Measurements from ENCODE around the gene GRAMD1A.
A peak's percentile ranks its signal among the peaks of the same experiment; 100 is the strongest.
"Not testable (repeated sequence)": the region's sequence is repeated elsewhere in the genome, so short reads cannot be mapped to it uniquely, and the experiment has no call there.

The GRAMD1A gene

GRCh38 chr19:35038623-35039512, 38.7 kb downstream of the GRAMD1A start:
- DNase-seq = peak; percentile 37

GRCh38 chr19:35039881-35040825, 40.0 kb downstream of the GRAMD1A start:
- DNase-seq = no peak

- DNase-seq = no peak
These were observed 40.9 kb downstream of the GRAMD1A start for GRCh38 chr19:35040826-35041547.

GRCh38 chr19:35041548-35042055, 41.5 kb downstream of the GRAMD1A start, which contains the start of gene HPN:
HPN (plus strand) TSS chr19:35041721; CDS start chr19:35042507, 786 bp downstream.
- DNase-seq = no peak

- no peak for DNase-seq
These were observed 42.1 kb downstream of the GRAMD1A start for GRCh38 chr19:35042056-35042730.

- DNase-seq = no peak
These were observed 43.0 kb downstream of the GRAMD1A start for GRCh38 chr19:35042954-35043604.

- no peak for DNase-seq
These were observed 43.8 kb downstream of the GRAMD1A start for GRCh38 chr19:35043906-35044305.

GRCh38 chr19:35044317-35045117, 44.4 kb downstream of the GRAMD1A start:
- peak; percentile 49 for DNase-seq

- DNase-seq = peak; percentile 85
These were observed 45.7 kb downstream of the GRAMD1A start for GRCh38 chr19:35045667-35046300.

GRCh38 chr19:35046461-35046860, 46.3 kb downstream of the GRAMD1A start:
- DNase-seq = no peak

GRCh38 chr19:35048911-35049411, 48.8 kb downstream of the GRAMD1A start:
- no peak for DNase-seq

- no peak for DNase-seq
These were observed 49.3 kb downstream of the GRAMD1A start for GRCh38 chr19:35049456-35049855.

GRCh38 chr19:35050662-35051061, 50.5 kb downstream of the GRAMD1A start:
- not testable (repeated sequence) for DNase-seq

GRCh38 chr19:35051268-35051667, 51.1 kb downstream of the GRAMD1A start:
- not testable (repeated sequence) for DNase-seq

GRCh38 chr19:35051796-35052195, 51.7 kb downstream of the GRAMD1A start:
- DNase-seq = no peak

GRCh38 chr19:35052599-35053190, 52.6 kb downstream of the GRAMD1A start:
- no peak for DNase-seq

- DNase-seq = no peak
These were observed 53.7 kb downstream of the GRAMD1A start for GRCh38 chr19:35053667-35054293.

- DNase-seq = no peak
These were observed 54.5 kb downstream of the GRAMD1A start for GRCh38 chr19:35054626-35055025.

- DNase-seq = no peak
These were observed 55.6 kb downstream of the GRAMD1A start for GRCh38 chr19:35055715-35056179.
